GM19025 (cell line): ENCODE measurements around the gene TMEM229B.

ENCODE experiments used
- ATAC-seq: cut with Tn5 transposase; IDR thresholded peaks from one replicate; pipeline ENCODE4 v1.9.1; 2021; ENCODE audit warnings: mild to moderate bottlenecking, low read depth, moderate library complexity; ENCODE audit not compliant: unreplicated experiment

Gene TMEM229B

DNA sequence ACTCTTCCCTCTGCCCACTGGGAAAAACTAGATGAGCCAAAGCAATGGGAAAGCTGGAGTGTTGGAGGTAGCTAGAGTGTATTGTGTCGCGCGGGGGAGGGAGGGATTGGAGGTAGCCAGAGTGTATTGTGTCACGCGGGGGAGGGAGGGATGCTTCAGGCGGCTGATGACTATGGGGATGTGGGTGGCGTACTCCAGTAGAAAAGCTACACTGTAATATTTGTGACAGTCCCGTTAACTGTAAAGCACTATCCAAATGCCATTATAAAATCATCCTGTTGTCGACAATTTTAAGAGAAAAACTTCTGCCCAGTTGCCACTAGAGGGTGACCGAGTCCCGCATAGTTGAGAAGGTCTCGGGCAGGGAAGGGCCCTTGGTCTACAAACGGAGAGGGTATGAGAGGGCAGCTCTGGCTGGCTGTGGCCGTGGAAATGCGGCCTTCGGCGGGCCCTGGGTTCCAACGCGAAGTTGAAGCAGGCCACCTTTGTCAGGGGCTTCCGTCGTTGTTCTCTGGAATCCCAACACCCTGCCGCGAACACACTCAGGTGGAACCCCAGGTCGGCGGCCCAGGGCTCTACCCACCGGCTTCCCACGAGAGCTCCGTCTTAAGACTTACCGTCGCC lies 61.4 kb downstream of the TMEM229B start:
- ATAC-seq: no peak

DNA sequence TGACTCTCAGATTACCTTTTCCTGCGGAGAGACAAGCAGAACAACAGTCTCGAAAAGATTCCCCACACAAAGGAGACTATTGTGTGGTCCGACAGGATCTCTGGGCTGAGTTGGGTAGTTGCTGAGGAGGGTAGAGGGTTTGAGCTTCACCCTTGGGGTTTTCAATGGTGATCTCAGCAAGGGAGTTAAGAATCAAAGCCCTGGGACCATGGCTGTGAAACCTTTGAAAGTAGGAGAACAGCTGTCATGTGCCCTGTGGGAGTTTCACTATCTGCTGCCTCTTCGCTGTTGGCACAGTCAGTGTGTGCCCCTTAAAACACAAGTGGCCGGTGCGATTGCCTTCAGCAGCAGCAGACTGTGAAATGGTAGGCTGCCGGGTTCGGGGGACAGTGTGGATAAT lies 62.4 kb downstream of the TMEM229B start:
- ATAC-seq: no peak

DNA sequence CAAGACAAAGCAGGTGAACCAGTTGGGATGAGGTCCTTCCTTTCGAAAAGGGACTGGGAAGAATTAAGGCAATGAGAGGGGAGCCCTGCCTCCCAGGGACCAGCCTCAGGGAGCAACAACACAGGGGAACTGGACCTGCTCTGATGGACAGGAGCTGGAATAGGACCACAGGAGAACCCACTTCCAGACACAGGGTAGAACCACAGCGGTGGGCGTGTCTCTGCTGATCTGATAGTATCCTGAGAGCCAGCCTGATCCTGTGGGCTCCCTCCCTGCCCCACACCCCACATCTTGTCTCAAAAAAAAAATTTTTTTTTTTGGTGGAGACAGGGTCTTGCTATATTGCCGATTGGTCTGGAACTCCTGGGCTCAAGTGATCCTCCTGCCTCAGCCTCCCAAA lies 62.9 kb downstream of the TMEM229B start:
- no peak for ATAC-seq

- no peak for ATAC-seq
These were observed 64.0 kb downstream of the TMEM229B start for GRCh38 chr14:67424539-67424938.

GRCh38 chr14:67423424-67423823 lies 65.1 kb downstream of the TMEM229B start:
- ATAC-seq: no peak

- ATAC-seq: no peak
These were observed 66.9 kb downstream of the TMEM229B start for GRCh38 chr14:67421356-67422224.
